Osteoblast (primary cell): ENCODE measurements around the gene ADCK1. TPM values are rescaled to one million over a fixed set of nuclear protein-coding genes. Genes with fewer than 3 reads are reported as not detected.
A peak's percentile ranks its signal among the peaks of the same experiment; 100 is the strongest.
"Not testable (repeated sequence)": the region's sequence is repeated elsewhere in the genome, so short reads cannot be mapped to it uniquely, and the experiment has no call there.

Experiments
- DNase-seq: peaks from one replicate; pipeline ENCODE4 v3.0.0; 2011; ENCODE audit warnings: low spot score, mixed read lengths; ENCODE audit not compliant: insufficient read length; ENCODE audit errors: missing footprints
- H2AFZ ChIP-seq: 2 replicates; pipeline ENCODE4 v1.6.0; 2011; ENCODE audit warnings: mild to moderate bottlenecking, low read length
- H3K27ac ChIP-seq: 2 replicates; pipeline ENCODE4 v1.5.1; 2011; ENCODE audit warnings: mild to moderate bottlenecking, low read depth, low read length, moderate library complexity
- H3K27me3 ChIP-seq: 2 replicates; pipeline ENCODE4 v1.6.0; 2012; ENCODE audit warnings: mild to moderate bottlenecking, control low read depth, inconsistent platforms, low read length, moderate library complexity; ENCODE audit not compliant: insufficient read depth
- H3K36me3 ChIP-seq: 2 replicates; pipeline ENCODE4 v1.5.1; 2011; ENCODE audit warnings: mild to moderate bottlenecking, low read length, control low read depth, moderate library complexity; ENCODE audit not compliant: insufficient read depth
- H3K4me1 ChIP-seq: 2 replicates; pipeline ENCODE4 v1.5.1; 2011; ENCODE audit warnings: mild to moderate bottlenecking, low read length, control low read depth, moderate library complexity; ENCODE audit not compliant: insufficient read depth
- H3K4me2 ChIP-seq: 2 replicates; pipeline ENCODE4 v1.6.0; 2011; ENCODE audit warnings: mild to moderate bottlenecking, low read length; ENCODE audit not compliant: insufficient read depth
- H3K4me3 ChIP-seq: fragments of 200-600 bp; sonication (generic); 3 replicates; pipeline ENCODE4 v1.5.1; 2012; ENCODE audit warnings: mild to moderate bottlenecking, low read length, inconsistent platforms; ENCODE audit not compliant: insufficient read depth
- H3K79me2 ChIP-seq: 2 replicates; pipeline ENCODE4 v1.6.0; 2012; ENCODE audit warnings: mild to moderate bottlenecking, low read length, control low read depth, inconsistent platforms; ENCODE audit not compliant: insufficient read depth
- H3K9me3 ChIP-seq: 2 replicates; pipeline ENCODE4 v1.5.1; 2011; ENCODE audit warnings: low read depth, low read length, control low read depth
- H4K20me1 ChIP-seq: 2 replicates; pipeline ENCODE4 v1.6.0; 2012; ENCODE audit warnings: mild to moderate bottlenecking, low read length, control low read depth; ENCODE audit not compliant: insufficient read depth
- total RNA-seq: library from RNA; depleted of rRNA; stranded (reverse); fragments of >200 nt; gene quantifications from 2 replicates; pipeline ENCODE4 v1.2.3, GENCODE V29; 2012
- TF ChIP-seq, protein P1 (sequence below): IDR thresholded peaks from 2 replicates; pipeline ENCODE4 v1.5.1; 2011; ENCODE audit warnings: mild to moderate bottlenecking, low read depth, low read length, moderate library complexity; ENCODE audit errors: extremely low read depth

The ADCK1 gene
- total RNA-seq, 1 donor: 9.0 TPM

DNA sequence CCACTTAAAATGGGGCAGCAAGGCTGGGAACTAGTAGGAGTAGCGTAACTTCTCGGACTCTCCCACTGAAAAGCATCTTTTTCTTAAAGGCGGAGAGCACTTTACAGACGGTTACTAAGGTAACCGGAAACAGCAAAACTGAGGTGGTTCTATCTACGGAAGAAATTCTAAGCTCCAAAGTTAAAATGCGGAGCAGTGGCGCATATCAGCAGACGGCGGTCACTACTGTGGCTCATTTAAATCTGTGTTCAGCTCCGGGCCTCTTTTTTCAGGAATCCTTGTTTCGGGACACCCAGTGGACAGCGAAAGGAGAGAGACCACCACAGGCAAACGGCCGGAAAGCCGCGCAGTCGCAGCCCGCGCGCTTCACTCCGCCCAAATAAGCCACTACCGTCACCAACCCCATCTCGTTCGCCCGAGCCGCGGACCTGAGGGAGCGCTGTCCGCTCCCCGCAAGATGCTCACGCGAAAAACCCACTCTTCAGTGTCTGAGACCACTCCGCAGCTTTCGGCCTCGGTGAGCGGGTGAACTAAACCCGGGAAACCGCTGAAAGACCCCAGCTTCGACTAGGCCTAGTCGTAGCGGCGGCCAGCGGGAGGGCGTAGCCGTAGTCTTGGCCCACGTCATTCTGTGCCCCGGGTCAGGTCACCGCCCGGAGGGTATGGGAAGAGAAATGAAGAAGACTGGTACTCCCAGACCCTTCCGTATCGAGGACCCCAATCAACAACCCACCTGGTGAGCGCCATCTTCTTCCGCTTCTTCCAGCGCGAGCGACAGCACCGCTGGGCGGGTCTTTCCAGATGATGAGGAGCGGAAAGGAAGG lies 39.3 kb upstream of the ADCK1 start, which contains the start of gene SNW1:
Gene SNW1 (minus strand): TSS at position 776 of the 824 bp plus-strand sequence. CDS start 29 bp downstream, at position 747.
- Histone ChIP-seq H3K79me2 (peaks cover 54% of the 10 kb centered on the region), H3K4me3 (peak within 1 kb of the TSS; percentile 99), H2AFZ (peak within 1 kb of the TSS; percentile 100), H3K9me3 (no peaks in the 10 kb centered on the region), H3K4me2 (peak within 1 kb of the TSS; percentile 93), H3K4me1 (peaks cover 20% of the 10 kb centered on the region), H3K36me3 (no peaks in the 10 kb centered on the region), H3K27me3 (no peaks in the 10 kb centered on the region), H3K27ac (peak within 1 kb of the TSS; percentile 99), H4K20me1 (peaks cover 22% of the 10 kb centered on the region)
- peak; percentile 95 for DNase-seq
- TF ChIP-seq, protein P1, sequence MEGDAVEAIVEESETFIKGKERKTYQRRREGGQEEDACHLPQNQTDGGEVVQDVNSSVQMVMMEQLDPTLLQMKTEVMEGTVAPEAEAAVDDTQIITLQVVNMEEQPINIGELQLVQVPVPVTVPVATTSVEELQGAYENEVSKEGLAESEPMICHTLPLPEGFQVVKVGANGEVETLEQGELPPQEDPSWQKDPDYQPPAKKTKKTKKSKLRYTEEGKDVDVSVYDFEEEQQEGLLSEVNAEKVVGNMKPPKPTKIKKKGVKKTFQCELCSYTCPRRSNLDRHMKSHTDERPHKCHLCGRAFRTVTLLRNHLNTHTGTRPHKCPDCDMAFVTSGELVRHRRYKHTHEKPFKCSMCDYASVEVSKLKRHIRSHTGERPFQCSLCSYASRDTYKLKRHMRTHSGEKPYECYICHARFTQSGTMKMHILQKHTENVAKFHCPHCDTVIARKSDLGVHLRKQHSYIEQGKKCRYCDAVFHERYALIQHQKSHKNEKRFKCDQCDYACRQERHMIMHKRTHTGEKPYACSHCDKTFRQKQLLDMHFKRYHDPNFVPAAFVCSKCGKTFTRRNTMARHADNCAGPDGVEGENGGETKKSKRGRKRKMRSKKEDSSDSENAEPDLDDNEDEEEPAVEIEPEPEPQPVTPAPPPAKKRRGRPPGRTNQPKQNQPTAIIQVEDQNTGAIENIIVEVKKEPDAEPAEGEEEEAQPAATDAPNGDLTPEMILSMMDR: no peak

DNA sequence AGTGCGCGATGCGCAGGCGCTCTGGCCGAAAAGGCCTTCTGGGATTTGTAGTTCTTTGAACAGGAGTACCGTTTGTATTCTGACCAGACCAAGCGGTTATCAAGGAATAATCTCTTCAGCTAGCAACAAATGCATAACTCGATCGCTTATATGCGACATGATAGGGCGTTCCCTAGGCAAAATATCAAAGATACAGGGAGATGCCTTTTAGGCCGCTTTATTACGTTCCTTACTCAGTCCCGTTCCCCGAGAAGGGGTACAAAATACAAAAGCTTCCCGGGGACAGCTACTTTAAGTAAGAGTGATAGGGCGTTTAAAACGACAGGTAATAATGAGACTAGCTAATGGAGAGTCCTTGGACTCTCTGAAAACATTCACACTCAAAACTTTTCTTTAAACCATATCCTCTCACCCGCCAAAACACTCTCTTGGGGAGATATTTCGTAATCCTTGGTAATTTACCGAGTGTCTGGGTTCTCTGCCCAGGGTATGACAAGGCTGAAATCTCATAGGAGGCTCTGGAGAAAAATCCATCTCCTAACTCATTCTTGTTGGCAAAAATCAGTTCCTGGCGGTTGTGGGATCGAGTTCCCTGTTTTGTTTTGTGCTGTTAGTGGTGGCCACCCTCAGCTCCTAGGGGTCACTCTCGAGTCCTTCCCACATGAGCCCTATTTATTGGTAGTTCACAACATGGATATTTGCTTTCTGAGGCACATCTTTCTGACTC lies 38.5 kb upstream of the ADCK1 start:
- peaks cover 19% of the 10 kb centered on the region for H4K20me1 ChIP-seq
- no peaks in the 10 kb centered on the region for H3K36me3 ChIP-seq
- peak overlapping the region; percentile 99 for H3K4me3 ChIP-seq
- peak overlapping the region; percentile 93 for H3K4me2 ChIP-seq
- peaks cover 46% of the 10 kb centered on the region for H3K79me2 ChIP-seq
- peaks cover 20% of the 10 kb centered on the region for H3K4me1 ChIP-seq
- H3K9me3 ChIP-seq: no peaks in the 10 kb centered on the region
- peak overlapping the region; percentile 100 for H2AFZ ChIP-seq
- peak overlapping the region; percentile 99 for H3K27ac ChIP-seq
- TF ChIP-seq, protein P1: peak; percentile 27
- peak; percentile 71 for DNase-seq
- H3K27me3 ChIP-seq: no peaks in the 10 kb centered on the region

GRCh38 chr14:77763316-77763715 lies 36.6 kb upstream of the ADCK1 start:
- H2AFZ ChIP-seq: no peak overlapping the region
- H3K4me3 ChIP-seq: no peak overlapping the region
- H3K4me1 ChIP-seq: peaks cover 20% of the 10 kb centered on the region
- peaks cover 14% of the 10 kb centered on the region for H4K20me1 ChIP-seq
- TF ChIP-seq, protein P1: no peak
- H3K27ac ChIP-seq: no peak overlapping the region
- DNase-seq: no peak
- no peak overlapping the region for H3K4me2 ChIP-seq
- no peaks in the 10 kb centered on the region for H3K36me3 ChIP-seq
- H3K27me3 ChIP-seq: no peaks in the 10 kb centered on the region
- peaks cover 27% of the 10 kb centered on the region for H3K79me2 ChIP-seq
- no peaks in the 10 kb centered on the region for H3K9me3 ChIP-seq

- no peak for DNase-seq
- Histone ChIP-seq H3K79me2 (peaks cover 20% of the 10 kb centered on the region), H3K4me1 (peaks cover 17% of the 10 kb centered on the region), H3K36me3 (no peaks in the 10 kb centered on the region), H4K20me1 (peaks cover 10% of the 10 kb centered on the region), H3K27me3 (no peaks in the 10 kb centered on the region), H2AFZ (no peak overlapping the region), H3K27ac (no peak overlapping the region), H3K4me2 (no peak overlapping the region), H3K9me3 (no peaks in the 10 kb centered on the region), H3K4me3 (no peak overlapping the region)
- TF ChIP-seq, protein P1: no peak
These were observed 35.9 kb upstream of the ADCK1 start for GRCh38 chr14:77763978-77764377.

- H3K27me3 ChIP-seq, H2AFZ ChIP-seq, H4K20me1 ChIP-seq, H3K79me2 ChIP-seq, H3K4me3 ChIP-seq, DNase-seq, H3K4me2 ChIP-seq, H3K36me3 ChIP-seq, H3K9me3 ChIP-seq, H3K27ac ChIP-seq, H3K4me1 ChIP-seq: not testable (repeated sequence)
These were observed 31.4 kb upstream of the ADCK1 start for GRCh38 chr14:77768442-77769069.
